Calu3 (cell line): Measurements from ENCODE around the gene MARK2. TPM values are rescaled to one million over a fixed set of nuclear protein-coding genes. Genes with fewer than 3 reads are reported as not detected.

Experiments used
- BruUV-seq: library from RNA; stranded (reverse); fragments of 400-500 nt; replicated peaks from 2 replicates; lab custom pipeline; 2021; lab: Mats Ljungman, UMichigan
- CTCF ChIA-PET: fragments of 300-600 bp; sonication (Branson Sonifier 250); formaldehyde crosslinking; loops from one replicate; lab custom pipeline; 2022; ENCODE audit warnings: antibody characterized with exemption; lab: Charles Lee
- DNase-seq: peaks from one replicate; pipeline ENCODE4 v3.0.0; 2022
- H3K27ac Mint-ChIP-seq: one replicate; pipeline ENCODE4 v1.8.0; 2022; ENCODE audit warnings: mixed read lengths; ENCODE audit not compliant: unreplicated experiment
- H3K27me3 Mint-ChIP-seq: one replicate; pipeline ENCODE4 v1.8.0; 2022; ENCODE audit warnings: mixed read lengths; ENCODE audit not compliant: unreplicated experiment
- H3K36me3 Mint-ChIP-seq: one replicate; pipeline ENCODE4 v1.8.0; 2022; ENCODE audit warnings: mild to moderate bottlenecking, moderate library complexity, mixed read lengths; ENCODE audit not compliant: insufficient read depth, unreplicated experiment
- H3K4me1 Mint-ChIP-seq: one replicate; pipeline ENCODE4 v1.8.0; 2022; ENCODE audit warnings: mild to moderate bottlenecking, low read depth, mixed read lengths; ENCODE audit not compliant: unreplicated experiment
- H3K4me3 Mint-ChIP-seq: one replicate; pipeline ENCODE4 v1.8.0; 2022; ENCODE audit warnings: mild to moderate bottlenecking, low read depth, moderate library complexity, mixed read lengths; ENCODE audit not compliant: unreplicated experiment
- H3K9me3 Mint-ChIP-seq: one replicate; pipeline ENCODE4 v1.8.0; 2022; ENCODE audit warnings: low read depth, mixed read lengths; ENCODE audit not compliant: unreplicated experiment
- CTCF ChIP-seq: fragments of 200-600 bp; IDR thresholded peaks from one replicate; pipeline ENCODE4 v1.8.0; 2022; ENCODE audit warnings: antibody characterized with exemption; ENCODE audit not compliant: unreplicated experiment
- intact Hi-C: fragments of 100-400 bp; cut with micrococcal nuclease; formaldehyde crosslinking; loops from one replicate; pipeline ENCODE4 v1.10.0; 2022; ENCODE audit not compliant: unreplicated experiment
- total RNA-seq: library from RNA; stranded (reverse); gene quantifications from 2 replicates; pipeline ENCODE4 v1.2.3, GENCODE V29; 2022

MARK2 gene
- total RNA-seq, 1 experiment from 2014 or later: 63.1 TPM

- CTCF ChIA-PET: interaction anchor here (0.6 kb wide), 1 partner anchor 97 kb away, joined by 3 read pairs; no protein-coding TSS in a partner anchor
- Mint-ChIP-seq H3K27me3 (no peaks in the 10 kb centered on the region), H3K4me1 (peaks cover 26% of the 10 kb centered on the region), H3K4me3 (no peak overlapping the region), H3K9me3 (no peaks in the 10 kb centered on the region), H3K27ac (no peak overlapping the region), H3K36me3 (peaks cover 56% of the 10 kb centered on the region)
- DNase-seq: no peak
- BruUV-seq: no TSS peak
- intact Hi-C loops: no loop called here
- no peak for TF ChIP-seq CTCF
Measured at GRCh38 chr11:63816166-63816565, 22.7 kb upstream of the MARK2 start.

GRCh38 chr11:63816732-63817131 lies 22.2 kb upstream of the MARK2 start:
- peaks cover 21% of the 10 kb centered on the region for H3K4me1 Mint-ChIP-seq
- no peak overlapping the region for H3K27ac Mint-ChIP-seq
- no peaks in the 10 kb centered on the region for H3K9me3 Mint-ChIP-seq
- no peak for DNase-seq
- BruUV-seq: no TSS peak
- H3K36me3 Mint-ChIP-seq: peaks cover 58% of the 10 kb centered on the region
- H3K4me3 Mint-ChIP-seq: no peak overlapping the region
- TF ChIP-seq CTCF: no peak
- CTCF ChIA-PET: interaction anchor here (0.6 kb wide), 1 partner anchor 97 kb away, joined by 3 read pairs; no protein-coding TSS in a partner anchor
- H3K27me3 Mint-ChIP-seq: no peaks in the 10 kb centered on the region
- intact Hi-C loops: no loop called here

- TF ChIP-seq CTCF: no peak
- no peaks in the 10 kb centered on the region for H3K9me3 Mint-ChIP-seq
- no TSS peak for BruUV-seq
- no peak overlapping the region for H3K27ac Mint-ChIP-seq
- peaks cover 62% of the 10 kb centered on the region for H3K36me3 Mint-ChIP-seq
- peaks cover 21% of the 10 kb centered on the region for H3K4me1 Mint-ChIP-seq
- H3K4me3 Mint-ChIP-seq: no peak overlapping the region
- intact Hi-C loops: no loop called here
- no peaks in the 10 kb centered on the region for H3K27me3 Mint-ChIP-seq
- DNase-seq: no peak
- CTCF ChIA-PET: no interaction called here
Measured at GRCh38 chr11:63817758-63818498, 21.0 kb upstream of the MARK2 start.

- Mint-ChIP-seq H3K36me3 (peaks cover 64% of the 10 kb centered on the region), H3K4me3 (no peak overlapping the region), H3K4me1 (peaks cover 21% of the 10 kb centered on the region), H3K9me3 (no peaks in the 10 kb centered on the region), H3K27me3 (no peaks in the 10 kb centered on the region), H3K27ac (no peak overlapping the region)
- CTCF ChIA-PET: no interaction called here
- no TSS peak for BruUV-seq
- no peak for DNase-seq
- intact Hi-C loops: no loop called here
- TF ChIP-seq CTCF: no peak
Measured at GRCh38 chr11:63818609-63819008, 20.3 kb upstream of the MARK2 start.
